ENCODE measurements around the gene SLC17A5.

SLC17A5 gene

GRCh38 chr6:73679009-73679408 lies 25.2 kb upstream of the SLC17A5 start:
- H3K4me3 ChIP-seq (ENCODE audit: low read length) = no peak overlapping the region
- TF ChIP-seq CTCF (IDR thresholded peaks at IDR 0.05; ENCODE audit: insufficient read depth, low read depth, low read length, missing control alignments) = no peak
- no peak for DNase-seq (ENCODE audit: low read depth)

- peak; percentile 93 for TF ChIP-seq CTCF (IDR thresholded peaks at IDR 0.05; ENCODE audit: insufficient read depth, low read depth, low read length, missing control alignments)
- no peak overlapping the region for H3K4me3 ChIP-seq (ENCODE audit: low read length)
- DNase-seq (ENCODE audit: low read depth) = peak; percentile 71
Observed at GRCh38 chr6:73675466-73676098, 21.8 kb upstream of the SLC17A5 start.

DNA sequence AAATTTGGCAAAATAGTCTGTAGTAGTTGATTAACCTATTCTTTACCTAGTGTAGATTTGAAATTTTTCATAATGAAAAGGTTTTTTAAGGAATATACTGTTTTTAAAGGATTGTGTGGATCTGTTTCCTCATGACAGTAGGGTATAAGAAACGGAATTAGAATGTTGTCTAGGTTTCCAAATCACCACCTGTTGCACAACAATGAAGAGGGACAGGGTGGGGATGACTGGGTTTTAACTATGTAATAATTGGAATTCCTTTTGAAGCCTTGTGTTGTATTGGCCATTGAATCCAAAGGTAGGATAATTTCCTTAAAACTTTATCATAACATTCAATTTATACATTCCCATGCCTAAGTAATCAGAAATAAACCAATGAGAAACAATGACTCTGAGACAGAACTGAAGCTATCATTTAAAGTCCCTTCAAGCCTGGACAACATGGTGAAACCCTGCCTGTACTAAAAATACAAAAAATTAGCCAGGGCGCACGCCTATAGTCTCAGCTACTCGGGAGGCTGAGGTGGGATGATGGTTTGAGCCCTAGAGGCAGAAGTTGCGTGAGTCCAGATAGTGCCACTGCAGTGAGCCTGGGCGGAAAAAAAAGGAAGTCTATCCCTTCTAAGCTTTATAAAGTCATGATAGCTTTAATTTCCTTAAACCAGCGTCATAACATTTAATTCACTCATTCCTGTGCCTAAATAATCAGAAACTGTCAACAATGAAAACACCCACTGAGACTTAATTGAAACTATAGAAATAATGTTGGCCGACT lies 18.3 kb upstream of the SLC17A5 start:
- TF ChIP-seq CTCF (IDR thresholded peaks at IDR 0.05; ENCODE audit: insufficient read depth, low read depth, low read length, missing control alignments) = no peak
- H3K4me3 ChIP-seq (ENCODE audit: low read length) = no peak overlapping the region
- no peak for DNase-seq (ENCODE audit: low read depth)

GRCh38 chr6:73669005-73669404 lies 15.2 kb upstream of the SLC17A5 start:
- DNase-seq (ENCODE audit: low read depth) = peak; percentile 42
- no peak for TF ChIP-seq CTCF (IDR thresholded peaks at IDR 0.05; ENCODE audit: insufficient read depth, low read depth, low read length, missing control alignments)
- no peak overlapping the region for H3K4me3 ChIP-seq (ENCODE audit: low read length)

DNA sequence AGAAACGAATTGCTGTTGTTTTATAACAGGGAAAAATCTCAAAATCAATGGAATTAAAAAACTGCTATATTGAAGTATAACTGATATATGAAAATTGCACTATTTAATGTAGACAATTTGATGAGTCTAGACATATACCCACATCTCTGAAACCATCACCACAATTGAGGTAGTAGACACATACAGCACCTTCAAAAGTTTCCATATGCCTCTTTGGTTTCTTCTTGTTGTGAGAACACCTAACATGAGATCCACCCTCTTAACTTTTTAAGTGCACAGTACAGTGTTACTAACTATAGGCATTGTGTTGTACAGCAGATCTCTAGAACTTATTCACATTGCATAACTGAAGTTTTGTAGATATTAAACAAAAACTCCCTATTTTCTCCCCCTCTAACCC lies 14.0 kb upstream of the SLC17A5 start:
- no peak for TF ChIP-seq CTCF (IDR thresholded peaks at IDR 0.05; ENCODE audit: insufficient read depth, low read depth, low read length, missing control alignments)
- no peak for DNase-seq (ENCODE audit: low read depth)
- H3K4me3 ChIP-seq (ENCODE audit: low read length) = no peak overlapping the region

DNA sequence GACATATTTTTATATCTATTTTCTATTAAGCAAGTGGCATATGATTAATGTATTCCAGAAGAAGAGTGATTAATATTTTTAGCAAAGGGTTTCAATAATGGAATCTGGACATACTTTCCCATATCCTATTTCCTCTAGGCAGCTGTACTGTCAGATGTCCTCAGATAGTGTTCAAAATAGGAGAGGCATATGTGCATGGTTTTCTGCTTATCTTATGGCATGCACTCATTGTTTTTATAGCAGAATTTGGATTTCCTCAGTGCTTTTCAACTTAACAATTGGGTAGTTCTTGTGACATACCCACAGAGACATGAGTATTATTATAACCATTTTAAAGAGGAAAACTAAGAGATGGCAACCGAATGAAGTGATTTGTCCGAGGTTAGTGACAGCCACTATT lies 12.6 kb upstream of the SLC17A5 start:
- DNase-seq (ENCODE audit: low read depth) = no peak
- no peak for TF ChIP-seq CTCF (IDR thresholded peaks at IDR 0.05; ENCODE audit: insufficient read depth, low read depth, low read length, missing control alignments)
- H3K4me3 ChIP-seq (ENCODE audit: low read length) = no peak overlapping the region
